Caco-2 (cell line): Measurements from ENCODE around the gene ZNF611. TPM values are rescaled to one million over a fixed set of nuclear protein-coding genes. Genes with fewer than 3 reads are reported as not detected.
"Not testable (repeated sequence)": the region's sequence is repeated elsewhere in the genome, so short reads cannot be mapped to it uniquely, and the experiment has no call there.

Source experiments
- BruUV-seq: library from RNA; stranded (reverse); fragments of 400-500 nt; replicated peaks from 2 replicates; lab custom pipeline; 2021; lab: Mats Ljungman, UMichigan
- CTCF ChIA-PET: fragments of 300-600 bp; sonication (Branson Sonifier 250); formaldehyde crosslinking; loops from one replicate; lab custom pipeline; 2022; ENCODE audit warnings: antibody characterized with exemption; lab: Charles Lee
- POLR2A ChIA-PET: fragments of 300-600 bp; sonication (Branson Sonifier 250); formaldehyde crosslinking; loops from one replicate; lab custom pipeline; 2022; ENCODE audit warnings: antibody characterized with exemption; lab: Charles Lee
- DNase-seq, 2 experiments: peaks; one replicate each; pipeline versions ENCODE4 v3.0.0 to v3.0.0-alpha.2; 2020 to 2022
- H3K27me3 ChIP-seq: replicated peaks from 2 replicates; pipeline ENCODE4 v1.6.0; 2011; ENCODE audit warnings: low read length; ENCODE audit not compliant: control insufficient read depth, insufficient read depth
- H3K36me3 ChIP-seq: 2 replicates; pipeline ENCODE4 v1.5.1; 2011; ENCODE audit warnings: low read length; ENCODE audit not compliant: control insufficient read depth, insufficient read depth
- H3K4me1 ChIP-seq: fragments of 250-450 bp; sonication (Bioruptor Pico); 2 replicates; pipeline ENCODE4 v1.5.1; 2020; ENCODE audit warnings: mild to moderate bottlenecking
- H3K4me3 ChIP-seq: 2 replicates; pipeline ENCODE4 v1.5.1; 2011; ENCODE audit warnings: low read depth, mild to moderate bottlenecking, control low read depth, low read length
- H3K9me3 ChIP-seq: fragments of 250-450 bp; sonication (Bioruptor Pico); 2 replicates; pipeline ENCODE4 v1.5.1; 2020; ENCODE audit warnings: mild to moderate bottlenecking, moderate library complexity
- H3K27ac Mint-ChIP-seq: one replicate; pipeline ENCODE4 v1.8.0; 2022; ENCODE audit warnings: mixed read lengths; ENCODE audit not compliant: unreplicated experiment
- H3K27me3 Mint-ChIP-seq: one replicate; pipeline ENCODE4 v1.8.0; 2022; ENCODE audit warnings: mixed read lengths; ENCODE audit not compliant: insufficient read depth, unreplicated experiment
- H3K36me3 Mint-ChIP-seq: one replicate; pipeline ENCODE4 v1.8.0; 2022; ENCODE audit warnings: mild to moderate bottlenecking, mixed read lengths; ENCODE audit not compliant: insufficient read depth, unreplicated experiment
- H3K4me1 Mint-ChIP-seq: one replicate; pipeline ENCODE4 v1.8.0; 2022; ENCODE audit warnings: low read depth, mixed read lengths; ENCODE audit not compliant: unreplicated experiment
- H3K4me3 Mint-ChIP-seq: one replicate; pipeline ENCODE4 v1.8.0; 2022; ENCODE audit warnings: mild to moderate bottlenecking, moderate library complexity, mixed read lengths; ENCODE audit not compliant: unreplicated experiment
- H3K9me3 Mint-ChIP-seq: one replicate; pipeline ENCODE4 v1.8.0; 2022; ENCODE audit warnings: mixed read lengths; ENCODE audit not compliant: unreplicated experiment
- intact Hi-C: fragments of 100-400 bp; cut with micrococcal nuclease; formaldehyde crosslinking; loops from one replicate; pipeline ENCODE4 v1.10.0; 2022; ENCODE audit not compliant: unreplicated experiment
- total RNA-seq: library from RNA; stranded (reverse); gene quantifications from 2 replicates; pipeline ENCODE4 v1.2.3, GENCODE V29; 2022
- TF ChIP-seq, protein P1 (sequence below), 2 experiments: fragments of 200-600 bp in 1 of 2; IDR thresholded peaks; 1 replicate in 1 of 2; 2 replicates in 1 of 2; pipeline versions ENCODE4 v1.5.1 to v1.8.0; 2011 to 2022; ENCODE audit warnings: antibody characterized with exemption in 1 of 2, control low read depth in 1 of 2, inconsistent platforms in 1 of 2, low read depth in 1 of 2, low read length in 1 of 2, mild to moderate bottlenecking in 1 of 2, moderate library complexity in 1 of 2; ENCODE audit not compliant: insufficient read depth in 1 of 2, severe bottlenecking in 1 of 2, unreplicated experiment in 1 of 2

Gene ZNF611
- total RNA-seq, 1 experiment from 2014 or later: 27.5 TPM

DNA sequence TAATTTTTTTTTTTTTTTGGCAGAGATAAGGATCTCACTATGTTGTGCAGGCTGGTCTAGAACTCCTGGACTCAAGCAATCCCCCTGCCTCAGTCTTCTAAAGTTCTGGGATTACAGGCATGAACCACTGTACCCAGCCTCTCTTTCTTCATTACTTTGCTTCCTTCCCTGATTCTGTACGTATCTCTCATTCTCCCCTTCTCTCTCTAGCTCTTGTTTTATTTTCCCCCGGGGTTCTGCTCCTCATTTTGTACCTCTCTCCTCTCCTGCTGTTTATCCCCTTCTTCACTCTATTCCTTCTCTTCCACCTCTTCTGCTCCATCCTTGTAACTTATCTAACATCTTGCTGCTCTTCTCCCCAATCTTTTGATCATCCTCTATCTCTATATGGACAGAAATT, 46.5 kb downstream of the ZNF611 start:
- Mint-ChIP-seq H3K27ac (no peak overlapping the region), H3K36me3 (peaks cover 40% of the 10 kb centered on the region), H3K4me1 (peaks cover 26% of the 10 kb centered on the region), H3K27me3 (no peaks in the 10 kb centered on the region), H3K9me3 (peaks cover 10% of the 10 kb centered on the region), H3K4me3 (no peak overlapping the region)
- no peaks in the 10 kb centered on the region for H3K27me3 ChIP-seq
- CTCF ChIA-PET: no interaction called here
- no peaks in the 10 kb centered on the region for H3K9me3 ChIP-seq
- H3K4me3 ChIP-seq: no peak overlapping the region
- no peak for DNase-seq
- intact Hi-C loops: no loop called here
- TF ChIP-seq, protein P1, sequence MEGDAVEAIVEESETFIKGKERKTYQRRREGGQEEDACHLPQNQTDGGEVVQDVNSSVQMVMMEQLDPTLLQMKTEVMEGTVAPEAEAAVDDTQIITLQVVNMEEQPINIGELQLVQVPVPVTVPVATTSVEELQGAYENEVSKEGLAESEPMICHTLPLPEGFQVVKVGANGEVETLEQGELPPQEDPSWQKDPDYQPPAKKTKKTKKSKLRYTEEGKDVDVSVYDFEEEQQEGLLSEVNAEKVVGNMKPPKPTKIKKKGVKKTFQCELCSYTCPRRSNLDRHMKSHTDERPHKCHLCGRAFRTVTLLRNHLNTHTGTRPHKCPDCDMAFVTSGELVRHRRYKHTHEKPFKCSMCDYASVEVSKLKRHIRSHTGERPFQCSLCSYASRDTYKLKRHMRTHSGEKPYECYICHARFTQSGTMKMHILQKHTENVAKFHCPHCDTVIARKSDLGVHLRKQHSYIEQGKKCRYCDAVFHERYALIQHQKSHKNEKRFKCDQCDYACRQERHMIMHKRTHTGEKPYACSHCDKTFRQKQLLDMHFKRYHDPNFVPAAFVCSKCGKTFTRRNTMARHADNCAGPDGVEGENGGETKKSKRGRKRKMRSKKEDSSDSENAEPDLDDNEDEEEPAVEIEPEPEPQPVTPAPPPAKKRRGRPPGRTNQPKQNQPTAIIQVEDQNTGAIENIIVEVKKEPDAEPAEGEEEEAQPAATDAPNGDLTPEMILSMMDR (IDR thresholded peaks at IDR 0.05; ENCODE audit: insufficient read depth in 1 of 2, low read depth in 1 of 2, low read length in 1 of 2, severe bottlenecking in 1 of 2, unreplicated experiment in 1 of 2): no peak
- BruUV-seq: no TSS peak
- H3K4me1 ChIP-seq: 0 out of 2 replicates have a peak, but pooled peaks cover 9% of the 10 kb centered on the region
- H3K36me3 ChIP-seq: no peaks in the 10 kb centered on the region; the same call in 1 of the 2 replicates
- POLR2A ChIA-PET: no interaction called here

DNA sequence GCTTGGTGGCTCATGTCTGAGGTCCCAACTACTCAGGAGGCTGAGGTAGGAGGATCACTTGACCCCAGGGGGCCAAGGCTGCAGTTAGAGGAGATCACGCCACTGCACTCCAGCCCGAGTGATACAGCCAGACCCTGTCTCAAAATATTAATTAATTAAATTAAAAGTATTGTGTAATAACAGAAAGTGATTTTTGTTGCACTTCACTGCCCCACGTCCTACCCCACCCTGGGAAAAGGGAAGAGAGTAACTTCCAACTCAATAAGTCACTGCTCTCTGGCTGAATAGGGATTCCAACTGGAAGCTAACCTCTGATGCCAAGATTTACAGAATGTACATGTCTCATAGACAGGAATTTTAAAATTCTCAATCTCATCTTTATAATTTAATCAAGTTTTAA, 47.2 kb downstream of the ZNF611 start:
- Histone ChIP-seq H3K27me3 (no peaks in the 10 kb centered on the region), H3K36me3 (no peaks in the 10 kb centered on the region; the same call in 1 of the 2 replicates), H3K4me3 (no peak overlapping the region), H3K9me3 (no peaks in the 10 kb centered on the region), H3K4me1 (0 out of 2 replicates have a peak, but pooled peaks cover 9% of the 10 kb centered on the region)
- Mint-ChIP-seq H3K9me3 (peaks cover 10% of the 10 kb centered on the region), H3K27ac (no peak overlapping the region), H3K27me3 (no peaks in the 10 kb centered on the region), H3K4me1 (peaks cover 26% of the 10 kb centered on the region), H3K36me3 (peaks cover 44% of the 10 kb centered on the region), H3K4me3 (no peak overlapping the region)
- DNase-seq: no peak
- ChIA-PET CTCF (no interaction called here), POLR2A (no interaction called here)
- no TSS peak for BruUV-seq
- intact Hi-C loops: no loop called here
- TF ChIP-seq, protein P1 (IDR thresholded peaks at IDR 0.05; ENCODE audit: insufficient read depth in 1 of 2, low read depth in 1 of 2, low read length in 1 of 2, severe bottlenecking in 1 of 2, unreplicated experiment in 1 of 2): no peak

DNA sequence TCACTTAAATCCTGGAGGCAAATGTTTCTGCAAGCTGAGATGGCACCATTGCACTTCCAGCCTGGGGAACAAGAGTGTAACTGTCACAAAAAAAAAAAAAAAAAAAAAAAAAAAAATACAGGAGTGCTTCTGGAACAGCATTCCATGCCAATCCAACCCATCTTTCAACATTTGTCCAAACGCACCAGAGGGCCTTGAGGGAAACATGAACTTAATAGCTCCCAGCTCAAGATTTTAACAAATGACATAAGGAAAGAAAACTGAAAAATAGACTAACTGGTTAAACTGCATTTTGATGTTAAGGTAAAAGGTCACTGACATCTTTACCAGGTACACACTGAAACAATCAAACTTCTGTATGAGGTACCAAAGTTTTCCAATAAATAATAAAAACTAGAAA, 49.0 kb downstream of the ZNF611 start:
- peaks cover 10% of the 10 kb centered on the region for H3K9me3 Mint-ChIP-seq
- POLR2A ChIA-PET: no interaction called here
- no peak overlapping the region for H3K4me3 Mint-ChIP-seq

DNA sequence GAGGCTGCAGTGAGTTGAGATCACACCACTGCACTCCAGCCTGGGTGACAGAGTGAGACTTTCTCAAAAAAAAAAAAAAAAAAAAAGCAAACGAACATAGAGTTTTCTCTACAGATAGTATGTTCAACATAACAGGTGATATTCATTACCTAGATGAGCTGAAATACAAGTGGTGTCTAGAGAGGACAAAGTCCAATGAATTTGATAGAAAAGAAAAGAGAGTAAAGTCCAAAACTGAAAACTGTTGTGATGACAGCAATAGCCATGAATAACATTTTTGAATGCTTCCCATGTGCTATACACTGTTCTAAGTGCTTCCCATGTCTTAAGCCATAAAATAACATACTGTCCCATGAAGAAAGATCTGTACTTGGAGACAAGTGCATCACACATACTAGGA, 53.6 kb downstream of the ZNF611 start:
- H3K4me1 Mint-ChIP-seq, BruUV-seq, H3K4me3 Mint-ChIP-seq, DNase-seq, H3K4me3 ChIP-seq, H3K9me3 ChIP-seq, POLR2A ChIA-PET, intact Hi-C loops, H3K27me3 ChIP-seq, H3K27ac Mint-ChIP-seq, H3K4me1 ChIP-seq, H3K27me3 Mint-ChIP-seq, CTCF ChIA-PET, H3K9me3 Mint-ChIP-seq, H3K36me3 ChIP-seq: not testable (repeated sequence)
- peaks cover 37% of the 10 kb centered on the region for H3K36me3 Mint-ChIP-seq

More for the DNA sequence above, 49.0 kb downstream of the ZNF611 start:
- no TSS peak for BruUV-seq
- Mint-ChIP-seq H3K27ac (no peak overlapping the region), H3K4me1 (peaks cover 21% of the 10 kb centered on the region), H3K27me3 (no peaks in the 10 kb centered on the region), H3K36me3 (peaks cover 45% of the 10 kb centered on the region)
- H3K27me3 ChIP-seq: no peaks in the 10 kb centered on the region
- CTCF ChIA-PET: no interaction called here
- DNase-seq: no peak
- no peak overlapping the region for H3K4me3 ChIP-seq
- intact Hi-C loops: no loop called here
- no peaks in the 10 kb centered on the region; the same call in 1 of the 2 replicates for H3K36me3 ChIP-seq
- H3K4me1 ChIP-seq: 0 out of 2 replicates have a peak, but pooled peaks cover 4% of the 10 kb centered on the region
- no peaks in the 10 kb centered on the region for H3K9me3 ChIP-seq
- TF ChIP-seq, protein P1 (IDR thresholded peaks at IDR 0.05; ENCODE audit: insufficient read depth in 1 of 2, low read depth in 1 of 2, low read length in 1 of 2, severe bottlenecking in 1 of 2, unreplicated experiment in 1 of 2): no peak
